K562 treated with DMSO at 1 percent for 4 hours (cell line): ENCODE data around the gene ZNF37A. TPM values are rescaled to one million over a fixed set of nuclear protein-coding genes. Genes with fewer than 3 reads are reported as not detected.

Experiments
- total RNA-seq: library from RNA; unstranded; fragments of 300-600 nt; gene quantifications from 2 replicates; pipeline ENCODE4 v1.2.3, GENCODE V29; 2022; ENCODE audit not compliant: insufficient read depth

The ZNF37A gene
- total RNA-seq, result 2.9 and 8.5 TPM in 2 replicates

DNA sequence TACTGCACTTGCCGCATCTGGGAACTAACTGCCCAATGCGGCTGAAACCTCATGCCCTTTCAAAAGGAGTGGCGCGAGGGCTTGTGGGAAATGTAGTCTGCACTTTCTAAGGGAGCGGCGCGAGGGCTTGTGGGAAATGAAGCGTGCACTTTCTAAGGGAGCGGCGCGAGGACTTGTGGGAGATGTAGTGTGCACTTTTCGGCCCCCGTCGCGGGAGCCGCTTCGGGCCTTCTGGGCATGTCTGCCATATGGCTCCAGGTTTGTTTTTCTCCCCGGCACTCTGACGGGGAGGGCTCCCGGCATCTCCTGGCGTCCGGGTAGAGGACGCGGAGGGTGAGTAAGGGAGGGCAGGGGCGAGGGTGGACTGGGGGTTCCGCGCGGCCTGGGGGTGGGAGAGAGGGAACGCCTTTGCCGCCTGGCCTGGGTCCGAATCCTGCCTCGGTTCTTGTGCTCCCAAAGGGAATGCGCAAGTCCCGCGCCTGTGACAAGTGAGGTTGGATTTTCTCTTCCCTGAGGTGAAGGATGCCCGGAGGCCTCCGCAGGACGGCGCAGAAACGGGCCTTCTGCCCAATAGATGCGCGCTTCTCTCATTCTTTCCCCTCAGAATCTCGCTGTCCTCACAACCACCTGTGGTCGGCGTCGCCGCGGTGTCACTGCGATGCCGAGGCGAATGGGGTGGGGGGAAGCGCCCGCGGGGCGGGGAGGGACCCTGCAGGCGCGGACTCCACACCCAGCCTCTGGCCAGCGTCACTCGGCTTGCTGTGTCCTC is at the start of gene ZNF37A:
Gene ZNF37A (plus strand): TSS at position 180 of the 769 bp plus-strand sequence. CDS start 2,281 bp downstream, outside the sequence.

Other genes with a start within 250 kb of the ZNF37A start
- 3.7 and 5.9 TPM in 2 replicates for gene ZNF248, start 236.7 kb upstream of the ZNF37A start, total RNA-seq
- gene ZNF25, start 117.7 kb upstream of the ZNF37A start, total RNA-seq, result 1.2 TPM in 1 of 2 replicates, not detected in the other
- gene ZNF33A, start 83.7 kb upstream of the ZNF37A start, total RNA-seq, result 6.2 and 6.3 TPM in 2 replicates